HG03571 (cell line): ENCODE measurements around the gene BRAP.
"Not testable (repeated sequence)": the region's sequence is repeated elsewhere in the genome, so short reads cannot be mapped to it uniquely, and the experiment has no call there.

Experiments used
- ATAC-seq: cut with Tn5 transposase; IDR thresholded peaks from one replicate; pipeline ENCODE4 v1.9.1; 2021; ENCODE audit not compliant: unreplicated experiment

Gene BRAP

GRCh38 chr12:111677186-111677585 lies 8.6 kb downstream of the BRAP start:
- no peak for ATAC-seq

- ATAC-seq = no peak
These were observed 12.3 kb downstream of the BRAP start for GRCh38 chr12:111673503-111673902.

- ATAC-seq = no peak
These were observed 12.9 kb downstream of the BRAP start for GRCh38 chr12:111672822-111673381.

GRCh38 chr12:111664961-111665865 lies 20.5 kb downstream of the BRAP start:
- ATAC-seq = no peak

GRCh38 chr12:111664499-111664898 lies 21.3 kb downstream of the BRAP start:
- no peak for ATAC-seq

GRCh38 chr12:111656016-111656415 lies 29.7 kb downstream of the BRAP start:
- ATAC-seq = no peak

- no peak for ATAC-seq
These were observed 30.4 kb downstream of the BRAP start for GRCh38 chr12:111655356-111655755.

GRCh38 chr12:111653596-111653995 lies 32.2 kb downstream of the BRAP start:
- ATAC-seq = no peak

- ATAC-seq = not testable (repeated sequence)
These were observed 33.2 kb downstream of the BRAP start for GRCh38 chr12:111652530-111652929.

- no peak for ATAC-seq
These were observed 34.8 kb downstream of the BRAP start for GRCh38 chr12:111650912-111651311.

- no peak for ATAC-seq
These were observed 40.3 kb downstream of the BRAP start for GRCh38 chr12:111645433-111645832.

GRCh38 chr12:111643427-111643826 lies 42.3 kb downstream of the BRAP start:
- ATAC-seq = no peak

- no peak for ATAC-seq
These were observed 42.9 kb downstream of the BRAP start for GRCh38 chr12:111642681-111643426.

- no peak for ATAC-seq
These were observed 45.2 kb downstream of the BRAP start for GRCh38 chr12:111640506-111640905.

- ATAC-seq = no peak
These were observed 47.2 kb downstream of the BRAP start for GRCh38 chr12:111638556-111638955.

- no peak for ATAC-seq
These were observed 49.4 kb downstream of the BRAP start for GRCh38 chr12:111636209-111636945.

GRCh38 chr12:111635524-111635923 lies 50.2 kb downstream of the BRAP start:
- ATAC-seq = no peak

GRCh38 chr12:111628505-111629260 lies 57.1 kb downstream of the BRAP start:
- ATAC-seq = no peak

GRCh38 chr12:111626230-111626629 lies 59.5 kb downstream of the BRAP start:
- no peak for ATAC-seq

GRCh38 chr12:111624540-111624939 lies 61.2 kb downstream of the BRAP start:
- no peak for ATAC-seq
